ENCODE data around the gene PRSS21. TPM values are rescaled to one million over a fixed set of nuclear protein-coding genes. Genes with fewer than 3 reads are reported as not detected.

The PRSS21 gene
- total RNA-seq, 4 donors from 2014 or later, result 1.6 to 1.9 TPM; not detected in 2

DNA sequence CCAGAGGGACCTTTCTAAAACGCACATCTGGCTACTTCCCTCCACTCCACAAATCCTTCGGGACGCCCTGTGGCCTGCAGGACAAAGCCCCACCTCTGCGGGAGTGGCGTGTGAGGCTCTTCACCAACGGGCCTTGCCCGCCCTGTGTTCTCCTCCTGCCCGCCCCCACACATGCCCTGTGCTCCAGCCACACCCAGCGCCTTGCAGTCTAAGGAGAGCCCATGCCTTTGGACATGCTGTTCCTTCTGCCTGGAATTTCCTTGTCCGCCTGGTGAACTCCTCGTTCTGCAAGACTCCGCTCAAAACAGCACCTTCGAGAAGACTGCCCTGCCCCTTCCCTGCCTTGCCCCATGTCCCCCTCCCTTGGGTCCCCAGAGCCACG is 47.4 kb upstream of the PRSS21 start:
- peak overlapping the region; percentile 79 to 83 (median 80) for H3K27ac ChIP-seq
- no peak overlapping the region for H3K4me3 ChIP-seq
- 39 to 61% methylated on average over 5 to 14 of the region's 14 CpGs for WGBS, 2 donors (ENCODE audit: low coverage in 1 of 2)
- TF ChIP-seq POLR2A (IDR thresholded peaks at IDR 0.05) (peak; percentile 55), CTCF (IDR thresholded peaks at IDR 0.05) (no peak), POLR2AphosphoS5 (IDR thresholded peaks at IDR 0.05) (peak in 2 of 3 donors; percentile 65), EP300 (IDR thresholded peaks at IDR 0.05; ENCODE audit: low read depth) (peak; percentile 92)
- H3K27me3 ChIP-seq, result no peaks in the 10 kb centered on the region
- H3K4me1 ChIP-seq, result peaks cover 12 to 36% (median 24%) of the 10 kb centered on the region in 4 donors
- DNase-seq, result peak; percentile 89
- intact Hi-C loops (cut with DNase I; ENCODE audit: low total_unique reads), result no loop called here
- no peaks in the 10 kb centered on the region for H3K9me3 ChIP-seq
- H3K36me3 ChIP-seq, result peaks cover 0 to 73% (median 25%) of the 10 kb centered on the region in 4 donors
- in situ Hi-C loops (cut with MboI; ENCODE audit: low pct_ligation_motif_present in 1 of 4, low pct_unique_long_range_greater_than_20kb in 1 of 4, low sequenced_read_pairs in 3 of 4), result no loop called here

DNA sequence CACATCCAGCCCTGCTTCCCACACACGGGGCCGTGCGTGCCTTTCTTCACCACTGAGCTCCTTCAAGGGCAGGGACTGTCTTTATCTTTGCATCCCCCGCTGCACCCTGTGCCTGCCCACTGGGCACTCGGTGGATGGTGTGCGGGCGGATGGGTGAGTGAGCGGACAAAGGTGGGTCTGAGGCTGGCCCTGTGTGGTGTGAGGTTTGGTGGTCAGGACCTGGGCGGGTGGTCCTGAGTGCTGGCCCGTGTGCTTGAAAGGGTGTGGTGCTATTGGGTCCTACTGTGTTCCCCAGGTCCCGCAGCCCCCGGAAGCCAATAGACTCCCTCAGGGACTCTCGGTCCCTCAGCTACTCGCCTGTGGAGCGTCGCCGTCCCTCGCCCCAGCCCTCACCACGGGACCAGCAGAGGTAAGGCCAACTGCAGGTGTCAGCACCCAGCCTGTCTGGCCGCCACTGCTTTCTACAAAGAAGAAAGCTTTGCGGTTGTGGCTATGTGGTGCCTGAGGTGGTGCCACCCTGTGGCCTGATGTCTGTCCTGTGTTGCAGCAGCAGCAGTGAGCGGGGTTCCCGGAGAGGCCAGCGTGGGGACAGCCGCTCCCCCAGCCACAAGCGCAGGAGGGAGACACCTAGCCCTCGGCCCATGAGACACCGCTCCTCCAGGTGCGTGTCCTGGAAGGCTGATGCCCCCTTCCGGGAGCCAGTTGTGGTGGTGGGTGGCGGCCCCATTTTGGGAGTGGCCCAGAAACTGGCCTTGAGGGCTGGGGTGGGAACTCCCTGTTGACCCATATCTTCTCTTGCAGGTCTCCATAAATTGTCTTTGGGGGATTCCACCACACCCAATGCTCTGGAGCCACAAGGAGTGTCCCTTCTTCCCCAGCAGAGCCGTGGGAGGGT is 46.7 kb upstream of the PRSS21 start:
- Histone ChIP-seq H3K36me3 (peaks cover 0 to 66% (median 22%) of the 10 kb centered on the region in 4 donors), H3K27ac (peak overlapping the region; percentile 79 to 83 (median 80)), H3K4me1 (peaks cover 14 to 41% (median 26%) of the 10 kb centered on the region in 4 donors), H3K9me3 (no peaks in the 10 kb centered on the region), H3K27me3 (no peaks in the 10 kb centered on the region), H3K4me3 (no peak overlapping the region)
- TF ChIP-seq POLR2A (IDR thresholded peaks at IDR 0.05) (no peak), CTCF (IDR thresholded peaks at IDR 0.05) (peak in 2 of 5 experiments; percentile 2 to 33), EP300 (IDR thresholded peaks at IDR 0.05; ENCODE audit: low read depth) (no peak), POLR2AphosphoS5 (IDR thresholded peaks at IDR 0.05) (peak in 1 of 3 donors; percentile 27)
- intact Hi-C loops (cut with DNase I; ENCODE audit: low total_unique reads) (no loop called here), in situ Hi-C loops (cut with MboI; ENCODE audit: low pct_ligation_motif_present in 1 of 4, low pct_unique_long_range_greater_than_20kb in 1 of 4, low sequenced_read_pairs in 3 of 4) (no loop called here)
- DNase-seq, result no peak
- WGBS, 2 donors (ENCODE audit: low coverage in 1 of 2), result 84% methylated on average over 31 of the region's 32 CpGs; no CpG with 5 or more reads in 1 of the 2 donors

DNA sequence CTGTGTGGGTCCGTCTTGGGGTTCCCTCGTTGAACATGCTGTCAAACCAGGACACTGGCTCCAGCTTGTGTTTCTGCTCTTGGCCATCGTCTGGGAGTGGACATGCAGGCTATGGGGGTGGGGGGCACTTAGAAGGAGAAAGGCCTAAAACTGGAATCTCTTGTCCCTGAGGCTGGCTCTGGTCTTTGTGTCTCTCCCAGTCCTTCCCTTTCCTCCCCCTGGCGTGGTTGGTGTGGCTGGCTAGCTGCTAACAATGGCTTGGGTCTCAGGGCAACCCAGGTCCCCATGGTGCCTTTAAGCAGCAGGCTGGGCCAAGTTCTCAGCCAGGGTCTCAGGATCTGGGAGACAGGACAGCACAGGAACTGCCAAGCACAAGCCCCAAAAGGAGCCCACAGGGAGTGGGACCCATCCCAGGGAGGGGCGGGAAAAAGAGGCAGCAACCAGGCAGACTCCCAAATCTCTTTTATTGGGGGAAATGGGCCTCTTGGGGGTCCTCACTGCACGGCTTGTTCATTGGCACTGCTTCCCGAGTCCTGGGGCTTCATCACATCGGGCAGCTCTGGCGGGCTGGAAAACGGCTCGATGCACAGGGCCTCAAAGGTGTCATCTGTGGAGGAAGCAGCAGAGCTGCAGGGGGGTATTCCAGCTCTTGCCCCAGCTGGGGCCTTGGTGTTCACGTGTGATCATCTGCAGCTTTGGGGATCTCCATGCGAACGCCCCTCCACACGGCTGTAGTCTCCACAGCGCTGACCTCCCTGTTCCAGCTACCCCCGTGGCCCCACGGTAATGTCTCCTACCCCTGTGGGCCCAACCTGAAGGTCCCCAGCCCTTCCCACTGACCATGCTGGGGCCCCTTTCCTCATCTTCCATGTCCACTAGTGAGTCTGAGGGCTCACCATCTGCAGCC is 45.3 kb upstream of the PRSS21 start:
- in situ Hi-C loops (cut with MboI; ENCODE audit: low pct_ligation_motif_present in 1 of 4, low pct_unique_long_range_greater_than_20kb in 1 of 4, low sequenced_read_pairs in 3 of 4), result no loop called here

GRCh38 chr16:2773188-2773968 is 43.7 kb upstream of the PRSS21 start:
- H3K4me3 ChIP-seq, result no peak overlapping the region
- in situ Hi-C loops (cut with MboI; ENCODE audit: low pct_ligation_motif_present in 1 of 4, low pct_unique_long_range_greater_than_20kb in 1 of 4, low sequenced_read_pairs in 3 of 4) (no loop called here), intact Hi-C loops (cut with DNase I; ENCODE audit: low total_unique reads) (no loop called here)
- no peak overlapping the region for H3K27ac ChIP-seq
- TF ChIP-seq POLR2A (IDR thresholded peaks at IDR 0.05) (no peak), POLR2AphosphoS5 (IDR thresholded peaks at IDR 0.05) (no peak), EP300 (IDR thresholded peaks at IDR 0.05; ENCODE audit: low read depth) (no peak), CTCF (IDR thresholded peaks at IDR 0.05) (no peak)
- no peak for DNase-seq
- H3K27me3 ChIP-seq, result no peaks in the 10 kb centered on the region
- no peaks in the 10 kb centered on the region for H3K9me3 ChIP-seq
- peaks cover 0 to 35% (median 13%) of the 10 kb centered on the region in 4 donors for H3K36me3 ChIP-seq
- peaks cover 24 to 53% (median 41%) of the 10 kb centered on the region in 4 donors for H3K4me1 ChIP-seq
- 85% methylated on average over 12 of the region's 12 CpGs; no CpG with 5 or more reads in 1 of the 2 donors for WGBS, 2 donors (ENCODE audit: low coverage in 1 of 2)

More for the DNA sequence above, 45.3 kb upstream of the PRSS21 start:
- no peak for DNase-seq
- peaks cover 0 to 52% (median 18%) of the 10 kb centered on the region in 4 donors for H3K36me3 ChIP-seq
- peak overlapping the region in 2 of 4 donors; percentile 80 to 83 for H3K27ac ChIP-seq
- intact Hi-C loops (cut with DNase I; ENCODE audit: low total_unique reads), result no loop called here
- H3K9me3 ChIP-seq, result no peaks in the 10 kb centered on the region
- peaks cover 22 to 53% (median 37%) of the 10 kb centered on the region in 4 donors for H3K4me1 ChIP-seq
- no peak overlapping the region for H3K4me3 ChIP-seq
- TF ChIP-seq EP300 (IDR thresholded peaks at IDR 0.05; ENCODE audit: low read depth) (no peak), POLR2A (IDR thresholded peaks at IDR 0.05) (peak; percentile 3)
- no peaks in the 10 kb centered on the region for H3K27me3 ChIP-seq
- 78% methylated on average over 18 of the region's 18 CpGs; no CpG with 5 or more reads in 1 of the 2 donors for WGBS, 2 donors (ENCODE audit: low coverage in 1 of 2)
